VCaP (cell line): ENCODE data around the gene SETD6.

Experiments
- H3K27ac ChIP-seq: fragments of 450-650 bp; 2 replicates; pipeline ENCODE4 v1.5.1; 2017
- CTCF ChIP-seq: fragments of 450-650 bp; conservative IDR thresholded peaks from 2 replicates; pipeline ENCODE4 v1.5.1; 2017; ENCODE audit warnings: mild to moderate bottlenecking, moderate library complexity

The SETD6 gene

GRCh38 chr16:58495521-58496331, 19.6 kb upstream of the SETD6 start:
- no peak for TF ChIP-seq CTCF
- no peak overlapping the region for H3K27ac ChIP-seq

GRCh38 chr16:58497468-58497867, 17.8 kb upstream of the SETD6 start:
- TF ChIP-seq CTCF = no peak
- no peak overlapping the region for H3K27ac ChIP-seq

GRCh38 chr16:58497935-58498334, 17.4 kb upstream of the SETD6 start:
- no peak overlapping the region for H3K27ac ChIP-seq

GRCh38 chr16:58498341-58499091, 16.8 kb upstream of the SETD6 start:
- no peak overlapping the region for H3K27ac ChIP-seq
- TF ChIP-seq CTCF = no peak

More at GRCh38 chr16:58497935-58498334, 17.4 kb upstream of the SETD6 start:
- TF ChIP-seq CTCF = no peak

- TF ChIP-seq CTCF = no peak
- H3K27ac ChIP-seq = no peak overlapping the region
These were observed 16.2 kb upstream of the SETD6 start for GRCh38 chr16:58499092-58499511.

GRCh38 chr16:58499615-58500351, 15.5 kb upstream of the SETD6 start, which contains the start of gene NDRG4:
Gene NDRG4, plus strand, starts transcription at chr16:58500143. Its CDS starts 106 bp downstream, at chr16:58500249.
- TF ChIP-seq CTCF = no peak
- H3K27ac ChIP-seq = peak within 1 kb of the TSS; percentile 42; the same call in 1 of the 2 replicates
